Measurements from ENCODE around the gene NEUROD1.

- no peak for TF ChIP-seq CTCF (conservative IDR thresholded peaks at IDR 0.05; ENCODE audit: low read depth, low read length)
- no peak for TF ChIP-seq EZH2 (IDR thresholded peaks at IDR 0.05; ENCODE audit: low read length, unreplicated experiment)
Measured at GRCh38 chr2:181686576-181687185, 6.4 kb upstream of the NEUROD1 start.
